ENCODE data around the gene NRN1.

GRCh38 chr6:6003621-6004366 lies 2.9 kb downstream of the NRN1 start:
- TF ChIP-seq CTCF (IDR thresholded peaks at IDR 0.05) = no peak
- TF ChIP-seq POLR2A (IDR thresholded peaks at IDR 0.05) = no peak
